IMR-90 (cell line): ENCODE data around the gene RPL36. TPM values are rescaled to one million over a fixed set of nuclear protein-coding genes. Genes with fewer than 3 reads are reported as not detected.

Experiments
- ATAC-seq: fragments of 200-7000 bp; cut with Tn5 transposase; 2 replicates; pipeline ENCODE4 v1.9.1; 2020; ENCODE audit warnings: low read depth, mild to moderate bottlenecking, moderate library complexity
- Bru-seq: library from RNA; stranded (reverse); fragments of 400-500 nt; gene quantifications from one replicate; lab custom pipeline; 2021; lab: Mats Ljungman, UMichigan
- BruChase-seq, 2 experiments: library from RNA; stranded (reverse); fragments of 400-500 nt; gene quantifications; one replicate each; lab custom pipeline; 2021; lab: Mats Ljungman, UMichigan
- BruUV-seq: library from RNA; stranded (reverse); fragments of 400-500 nt; replicated peaks from 2 replicates; lab custom pipeline; 2021; lab: Mats Ljungman, UMichigan
- CTCF ChIA-PET: fragments of 300-600 bp; formaldehyde crosslinking; extraction: SDS; loops from one replicate; lab custom pipeline; 2021; ENCODE audit warnings: antibody characterized with exemption; lab: Yijun Ruan, JAX
- POLR2A ChIA-PET: fragments of 300-600 bp; sonication (Branson Sonifier 250); formaldehyde crosslinking; loops from one replicate; lab custom pipeline; 2022; ENCODE audit warnings: antibody characterized with exemption; ENCODE audit not compliant: unreplicated experiment; lab: Charles Lee
- DNase-seq: peaks from one replicate; pipeline ENCODE4 v3.0.0; 2013
- H2AFZ ChIP-seq: replicated peaks from 2 replicates; pipeline ENCODE3; 2013; ENCODE audit warnings: low read length, mild to moderate bottlenecking; ENCODE audit not compliant: poor library complexity
- H2AK5ac ChIP-seq: 2 replicates; pipeline ENCODE4 v1.6.1; 2013; ENCODE audit warnings: low read depth, low read length, inconsistent platforms
- H2AK9ac ChIP-seq: replicated peaks from 2 replicates; pipeline ENCODE3; 2013; ENCODE audit warnings: mild to moderate bottlenecking, low read depth, low read length, moderate library complexity; ENCODE audit not compliant: poor library complexity
- H2BK120ac ChIP-seq: 2 replicates; pipeline ENCODE4 v1.6.1; 2013; ENCODE audit warnings: low read depth, low read length, inconsistent platforms
- H2BK15ac ChIP-seq: 3 replicates; pipeline ENCODE4 v1.6.1; 2013; ENCODE audit warnings: low read depth, low read length, inconsistent platforms
- H2BK20ac ChIP-seq: 2 replicates; pipeline ENCODE4 v1.6.1; 2013; ENCODE audit warnings: low read depth, mild to moderate bottlenecking, inconsistent platforms, low read length, moderate library complexity
- H2BK5ac ChIP-seq: 2 replicates; pipeline ENCODE4 v1.6.1; 2013; ENCODE audit warnings: mild to moderate bottlenecking, low read depth, low read length, inconsistent platforms; ENCODE audit not compliant: poor library complexity, severe bottlenecking
- H3K14ac ChIP-seq: replicated peaks from 2 replicates; pipeline ENCODE4 v1.6.1; 2013; ENCODE audit warnings: low read depth, low read length, inconsistent platforms
- H3K18ac ChIP-seq: 2 replicates; pipeline ENCODE4 v1.6.1; 2013; ENCODE audit warnings: low read depth, low read length, control low read depth
- H3K23ac ChIP-seq: 2 replicates; pipeline ENCODE4 v1.6.1; 2013; ENCODE audit warnings: low read depth, low read length, inconsistent platforms
- H3K27ac ChIP-seq: 2 replicates; pipeline ENCODE4 v1.5.1; 2013; ENCODE audit warnings: mild to moderate bottlenecking, control low read depth, low read length; ENCODE audit not compliant: insufficient read depth
- H3K27me3 ChIP-seq: 2 replicates; pipeline ENCODE4 v1.6.1; 2013; ENCODE audit warnings: low read length; ENCODE audit not compliant: control insufficient read depth, insufficient read depth
- H3K36me3 ChIP-seq: 2 replicates; pipeline ENCODE4 v1.6.1; 2013; ENCODE audit warnings: low read length, mixed read lengths; ENCODE audit not compliant: control insufficient read depth, insufficient read depth
- H3K4ac ChIP-seq: 2 replicates; pipeline ENCODE4 v1.6.1; 2013; ENCODE audit warnings: low read depth, low read length, inconsistent platforms
- H3K4me1 ChIP-seq: 2 replicates; pipeline ENCODE4 v1.6.1; 2013; ENCODE audit warnings: low read length, mixed read lengths; ENCODE audit not compliant: control insufficient read depth, insufficient read depth
- H3K4me2 ChIP-seq: 2 replicates; pipeline ENCODE4 v1.6.1; 2013; ENCODE audit warnings: low read depth, mild to moderate bottlenecking, control low read depth, low read length, moderate library complexity
- H3K4me3 ChIP-seq: 2 replicates; pipeline ENCODE4 v1.5.1; 2013; ENCODE audit warnings: low read depth, mild to moderate bottlenecking, control low read depth, low read length, moderate library complexity; ENCODE audit not compliant: insufficient read depth
- H3K56ac ChIP-seq: 2 replicates; pipeline ENCODE4 v1.6.1; 2013; ENCODE audit warnings: low read length, inconsistent platforms; ENCODE audit not compliant: insufficient read depth; ENCODE audit errors: extremely low read depth
- H3K79me1 ChIP-seq, 2 experiments: 2 replicates each; pipeline ENCODE4 v1.6.1; 2013; ENCODE audit warnings: low read length in 2 of 2, inconsistent platforms in 1 of 2, low read depth in 1 of 2
- H3K9ac ChIP-seq: 2 replicates; pipeline ENCODE4 v1.6.1; 2013; ENCODE audit warnings: low read depth, low read length, control low read depth
- H3K9me1 ChIP-seq: 2 replicates; pipeline ENCODE4 v1.6.1; 2013; ENCODE audit warnings: low read length, inconsistent platforms; ENCODE audit not compliant: insufficient read depth
- H3K9me3 ChIP-seq: 2 replicates; pipeline ENCODE4 v1.6.1; 2013; ENCODE audit warnings: low read length; ENCODE audit not compliant: control insufficient read depth, insufficient read depth
- H4K20me1 ChIP-seq: 2 replicates; pipeline ENCODE4 v1.6.1; 2013; ENCODE audit warnings: low read length, inconsistent platforms; ENCODE audit not compliant: insufficient read depth
- H4K5ac ChIP-seq: 2 replicates; pipeline ENCODE4 v1.6.1; 2013; ENCODE audit warnings: mild to moderate bottlenecking, low read depth, low read length, control low read depth
- H4K8ac ChIP-seq, 2 experiments: 2 replicates each; pipeline ENCODE4 v1.6.1; 2013; ENCODE audit warnings: low read depth in 2 of 2, low read length in 2 of 2, control low read depth in 1 of 2, inconsistent platforms in 1 of 2
- H4K91ac ChIP-seq: 2 replicates; pipeline ENCODE4 v1.6.1; 2013; ENCODE audit warnings: low read depth, low read length, inconsistent platforms; ENCODE audit not compliant: insufficient read depth
- BHLHE40 ChIP-seq: fragments of 150-350 bp; IDR thresholded peaks from 2 replicates; pipeline ENCODE4 v1.6.1; 2016; ENCODE audit warnings: mild to moderate bottlenecking, low read depth, low read length
- CHD1 ChIP-seq: IDR thresholded peaks from 2 replicates; pipeline ENCODE4 v1.6.1; 2012; ENCODE audit warnings: low read depth, low read length, improper control_type of control experiment
- MAFK ChIP-seq: IDR thresholded peaks from 2 replicates; pipeline ENCODE4 v1.6.1; 2012; ENCODE audit warnings: low read depth, low read length, improper control_type of control experiment
- MXI1 ChIP-seq: IDR thresholded peaks from 2 replicates; pipeline ENCODE4 v1.6.1; 2012; ENCODE audit warnings: low read depth, mild to moderate bottlenecking, low read length, moderate library complexity, borderline replicate concordance
- NFE2L2 ChIP-seq: fragments of 150-350 bp; IDR thresholded peaks from 2 replicates; pipeline ENCODE4 v1.6.1; 2016; ENCODE audit warnings: low read depth, mild to moderate bottlenecking, low read length
- POLR2A ChIP-seq: IDR thresholded peaks from 2 replicates; pipeline ENCODE4 v1.6.1; 2012; ENCODE audit warnings: mild to moderate bottlenecking, low read depth, low read length
- SMC3 ChIP-seq: fragments of 150-350 bp; IDR thresholded peaks from 2 replicates; pipeline ENCODE4 v1.6.1; 2016; ENCODE audit warnings: low read depth, mild to moderate bottlenecking, antibody characterized with exemption, low read length, moderate library complexity
- WGBS, 2 experiments: methylation state at CpG; one replicate each; pipeline versions ENCODE4 v1.1.5 to v1.1.7; 2013; ENCODE audit warnings: missing lambda C conversion rate in 2 of 2; ENCODE audit not compliant: insufficient read length in 1 of 2; ENCODE audit errors: extremely low coverage in 2 of 2; 5-methylcytosine and 5-hydroxymethylcytosine counted together
- dilution Hi-C: fragments of 300-500 bp; cut with HindIII; formaldehyde crosslinking; loops from one replicate; pipeline ENCODE4 v1.14.3; 2018; ENCODE audit warnings: low sequenced_read_pairs; ENCODE audit not compliant: unreplicated experiment
- in situ Hi-C: fragments of 300-500 bp; cut with MboI; formaldehyde crosslinking; loops from 3 replicates; pipeline ENCODE4 v1.14.3; 2019; ENCODE audit warnings: low sequenced_read_pairs, inconsistent platforms, mixed read lengths
- intact Hi-C: fragments of 100-400 bp; cut with micrococcal nuclease; formaldehyde crosslinking; loops from 2 replicates; pipeline ENCODE4 v1.10.0; 2022
- long read RNA-seq: library from polyadenylated mRNA; unstranded; transcript quantifications from one replicate; pipeline ENCODE4 v2.0.0, GENCODE V29; 2021; ENCODE audit not compliant: unreplicated experiment
- polyA plus RNA-seq, 3 experiments: library from polyadenylated mRNA; depleted of rRNA; stranded (reverse); fragments of >200 nt; gene quantifications; 2 replicates each; pipeline ENCODE4 v1.2.3, GENCODE V29; 2012; ENCODE audit warnings: low replicate concordance in 1 of 3
- total RNA-seq: library from RNA; depleted of rRNA; stranded (reverse); fragments of >200 nt; gene quantifications from 2 replicates; pipeline ENCODE4 v1.2.3, GENCODE V29; 2012; rRNA removed
- TF ChIP-seq, protein P1 (sequence below): fragments of 150-350 bp; IDR thresholded peaks from 2 replicates; pipeline ENCODE4 v1.6.1; 2017; ENCODE audit warnings: mild to moderate bottlenecking, antibody characterized with exemption, low read length, low read depth
- TF ChIP-seq, protein P2 (sequence below): fragments of 150-350 bp; IDR thresholded peaks from 2 replicates; pipeline ENCODE4 v1.6.1; 2016; ENCODE audit warnings: low read depth, mild to moderate bottlenecking, low read length, moderate library complexity, borderline replicate concordance
- TF ChIP-seq, protein P3 (sequence below): conservative IDR thresholded peaks from 2 replicates; pipeline ENCODE4 v1.5.1; 2012; ENCODE audit warnings: mild to moderate bottlenecking, low read depth, low read length, improper control_type of control experiment

RPL36 gene
- total RNA-seq (232 and 251 TPM in 2 replicates), polyA plus RNA-seq (2012; rRNA removed) (757 and 1,037 TPM in 2 replicates), Bru-seq, nascent RNA (percentile 74 among the genes with signal in this experiment), BruChase-seq, experiment 1, labeled RNA remaining after a 6-hour chase (percentile 56 among the genes with signal in this experiment), BruChase-seq, experiment 2, labeled RNA remaining after a 2-hour chase (percentile 54 among the genes with signal in this experiment)
- polyA plus RNA-seq (2012; cell fraction: cytosol; rRNA removed), result 423 and 828 TPM in 2 replicates
- 216 and 218 TPM in 2 replicates for polyA plus RNA-seq (2012; cell fraction: nucleus; rRNA removed; ENCODE audit: low replicate concordance)
- long read RNA-seq, transcript RPL36-201 (4 exons, 707 nt), result major isoform, 279 of 444 reads
- long read RNA-seq, transcript RPL36-202 (3 exons, 556 nt), result minor isoform, 28 of 444 reads
- long read RNA-seq, partial matches to known transcripts, result 129 of 444 reads
- long read RNA-seq, other reads (novel, unspliced or antisense), result 7 of 444 reads

DNA sequence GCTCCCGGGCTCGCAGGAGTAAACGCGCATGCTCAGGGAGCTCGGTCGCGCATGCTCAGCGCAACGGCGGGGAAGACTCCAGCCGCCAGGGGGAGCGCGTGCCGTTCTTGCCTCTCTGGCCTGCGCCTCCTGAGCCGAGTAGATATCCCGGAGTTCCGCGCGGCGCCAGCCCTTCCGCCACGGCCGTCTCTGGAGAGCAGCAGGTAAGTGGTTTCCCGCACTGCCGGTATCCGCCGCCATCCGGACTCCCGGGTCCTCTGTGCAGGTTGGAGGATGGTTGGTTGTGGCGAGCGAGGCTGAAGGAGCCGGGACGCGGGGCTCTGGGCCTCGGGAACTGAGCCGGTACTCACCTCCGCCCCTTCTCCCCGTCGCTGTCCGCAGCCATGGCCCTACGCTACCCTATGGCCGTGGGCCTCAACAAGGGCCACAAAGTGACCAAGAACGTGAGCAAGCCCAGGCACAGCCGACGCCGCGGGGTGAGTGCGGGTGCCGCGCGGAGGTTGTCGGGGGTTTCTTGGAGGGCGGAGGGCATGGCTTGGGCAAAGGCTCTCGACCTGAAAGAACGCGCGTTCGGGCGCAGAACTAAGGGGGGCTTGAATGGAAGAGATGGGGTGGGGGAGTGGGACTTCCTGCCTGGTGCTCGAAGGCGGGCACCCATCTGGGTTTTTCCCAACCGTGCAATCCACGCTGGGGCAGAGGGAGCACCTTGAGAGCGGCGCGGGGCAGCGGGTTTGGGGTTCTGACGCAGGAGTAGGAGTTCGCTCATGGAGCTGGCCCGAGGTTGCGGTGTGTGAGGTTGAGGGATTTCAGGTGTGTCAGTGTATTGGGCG is at the start of gene RPL36:
RPL36 (plus strand) TSS at position 171 of the 830 bp plus-strand sequence; CDS start at position 384, 213 bp downstream.
- Histone ChIP-seq H3K4ac (peak within 1 kb of the TSS; percentile 88), H3K36me3 (peaks cover 41% of the 10 kb centered on the region), H2BK15ac (no peak within 1 kb of the TSS), H2BK120ac (no peak within 1 kb of the TSS), H3K27me3 (no peaks in the 10 kb centered on the region), H4K8ac (peak within 1 kb of the TSS; percentile 26 to 97), H3K18ac (no peak within 1 kb of the TSS), H3K27ac (peak within 1 kb of the TSS; percentile 78), H3K79me1 (peaks cover 0 to 45% of the 10 kb centered on the region in 2 experiments; a peak in 1 of 4 replicates), H2BK20ac (no peak within 1 kb of the TSS), H3K9me1 (peaks cover 7% of the 10 kb centered on the region; the same call in 1 of the 2 replicates), H3K9me3 (no peaks in the 10 kb centered on the region), H4K20me1 (peaks cover 53% of the 10 kb centered on the region), H2AK9ac (peak within 1 kb of the TSS; percentile 100), H2AK5ac (peak within 1 kb of the TSS; percentile 90), H3K14ac (peak within 1 kb of the TSS; percentile 93), H2AFZ (peak within 1 kb of the TSS; percentile 95), H3K4me1 (peaks cover 2% of the 10 kb centered on the region; the same call in 1 of the 2 replicates), H4K5ac (peak within 1 kb of the TSS; percentile 52), H2BK5ac (peak within 1 kb of the TSS; percentile 61), H3K23ac (peak within 1 kb of the TSS; percentile 96), H4K91ac (peak within 1 kb of the TSS; percentile 83; the same call in 1 of the 2 replicates), H3K4me2 (peak within 1 kb of the TSS; percentile 97), H3K4me3 (peak within 1 kb of the TSS; percentile 74), H3K9ac (peak within 1 kb of the TSS; percentile 78), H3K56ac (peak within 1 kb of the TSS; percentile 24; the same call in 1 of the 2 replicates)
- DNase-seq (peak; percentile 93), ATAC-seq (peak; percentile 65)
- BruUV-seq, result TSS peak; percentile 75
- dilution Hi-C loops (no loop called here), in situ Hi-C loops (no loop called here), intact Hi-C loops (no loop called here)
- ChIA-PET CTCF (interaction anchor here (0.9 kb wide), 3 partner anchors 15 to 82 kb away, joined by 3 to 5 read pairs (median 3); no protein-coding TSS in a partner anchor), POLR2A (no interaction called here)
- 2% methylated on average over 32 of the region's 73 CpGs; no CpG with 5 or more reads in 1 of the 2 experiments for WGBS, 2 experiments
- TF ChIP-seq, protein P1, sequence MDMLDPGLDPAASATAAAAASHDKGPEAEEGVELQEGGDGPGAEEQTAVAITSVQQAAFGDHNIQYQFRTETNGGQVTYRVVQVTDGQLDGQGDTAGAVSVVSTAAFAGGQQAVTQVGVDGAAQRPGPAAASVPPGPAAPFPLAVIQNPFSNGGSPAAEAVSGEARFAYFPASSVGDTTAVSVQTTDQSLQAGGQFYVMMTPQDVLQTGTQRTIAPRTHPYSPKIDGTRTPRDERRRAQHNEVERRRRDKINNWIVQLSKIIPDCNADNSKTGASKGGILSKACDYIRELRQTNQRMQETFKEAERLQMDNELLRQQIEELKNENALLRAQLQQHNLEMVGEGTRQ, result peak; percentile 36; the same call in 1 of the 2 replicates
- TF ChIP-seq NFE2L2 (no peak), MAFK (no peak), BHLHE40 (no peak), CHD1 (no peak), POLR2A (peak; percentile 99), SMC3 (peak; percentile 29; the same call in 1 of the 2 replicates), MXI1 (no peak)
- TF ChIP-seq, protein P2, sequence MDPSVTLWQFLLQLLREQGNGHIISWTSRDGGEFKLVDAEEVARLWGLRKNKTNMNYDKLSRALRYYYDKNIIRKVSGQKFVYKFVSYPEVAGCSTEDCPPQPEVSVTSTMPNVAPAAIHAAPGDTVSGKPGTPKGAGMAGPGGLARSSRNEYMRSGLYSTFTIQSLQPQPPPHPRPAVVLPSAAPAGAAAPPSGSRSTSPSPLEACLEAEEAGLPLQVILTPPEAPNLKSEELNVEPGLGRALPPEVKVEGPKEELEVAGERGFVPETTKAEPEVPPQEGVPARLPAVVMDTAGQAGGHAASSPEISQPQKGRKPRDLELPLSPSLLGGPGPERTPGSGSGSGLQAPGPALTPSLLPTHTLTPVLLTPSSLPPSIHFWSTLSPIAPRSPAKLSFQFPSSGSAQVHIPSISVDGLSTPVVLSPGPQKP, result no peak
- TF ChIP-seq, protein P3, sequence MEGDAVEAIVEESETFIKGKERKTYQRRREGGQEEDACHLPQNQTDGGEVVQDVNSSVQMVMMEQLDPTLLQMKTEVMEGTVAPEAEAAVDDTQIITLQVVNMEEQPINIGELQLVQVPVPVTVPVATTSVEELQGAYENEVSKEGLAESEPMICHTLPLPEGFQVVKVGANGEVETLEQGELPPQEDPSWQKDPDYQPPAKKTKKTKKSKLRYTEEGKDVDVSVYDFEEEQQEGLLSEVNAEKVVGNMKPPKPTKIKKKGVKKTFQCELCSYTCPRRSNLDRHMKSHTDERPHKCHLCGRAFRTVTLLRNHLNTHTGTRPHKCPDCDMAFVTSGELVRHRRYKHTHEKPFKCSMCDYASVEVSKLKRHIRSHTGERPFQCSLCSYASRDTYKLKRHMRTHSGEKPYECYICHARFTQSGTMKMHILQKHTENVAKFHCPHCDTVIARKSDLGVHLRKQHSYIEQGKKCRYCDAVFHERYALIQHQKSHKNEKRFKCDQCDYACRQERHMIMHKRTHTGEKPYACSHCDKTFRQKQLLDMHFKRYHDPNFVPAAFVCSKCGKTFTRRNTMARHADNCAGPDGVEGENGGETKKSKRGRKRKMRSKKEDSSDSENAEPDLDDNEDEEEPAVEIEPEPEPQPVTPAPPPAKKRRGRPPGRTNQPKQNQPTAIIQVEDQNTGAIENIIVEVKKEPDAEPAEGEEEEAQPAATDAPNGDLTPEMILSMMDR, result peak; percentile 99
